Urothelium cell line (cell line): ENCODE results near the gene STMP1.
"Not testable (repeated sequence)": the region's sequence is repeated elsewhere in the genome, so short reads cannot be mapped to it uniquely, and the experiment has no call there.

Source experiments
- DNase-seq: peaks from one replicate; pipeline ENCODE4 v3.0.0; 2011; ENCODE audit warnings: low spot score, mixed read lengths
- FAIRE-seq: peaks from 2 replicates; lab custom pipeline; 2011; peaks lifted over from hg19 to GRCh38; lab: Jason Lieb, UNC

STMP1 gene

GRCh38 chr7:135692606-135693005 is 30.3 kb downstream of the STMP1 start:
- not testable (repeated sequence) for DNase-seq, FAIRE-seq

- FAIRE-seq (no peak), DNase-seq (no peak)
Observed at GRCh38 chr7:135693558-135693957, 31.2 kb downstream of the STMP1 start.

- FAIRE-seq = no peak
- no peak for DNase-seq
Observed at GRCh38 chr7:135697276-135698049, 35.1 kb downstream of the STMP1 start.

- no peak for DNase-seq
Observed at GRCh38 chr7:135704074-135704473, 41.8 kb downstream of the STMP1 start.

GRCh38 chr7:135704698-135705097 is 42.4 kb downstream of the STMP1 start:
- DNase-seq (no peak), FAIRE-seq (no peak)

More at GRCh38 chr7:135704074-135704473, 41.8 kb downstream of the STMP1 start:
- FAIRE-seq = no peak

GRCh38 chr7:135706038-135706742 is 43.9 kb downstream of the STMP1 start:
- DNase-seq (no peak), FAIRE-seq (no peak)

- FAIRE-seq = no peak
- no peak for DNase-seq
Observed at GRCh38 chr7:135706858-135707569, 44.7 kb downstream of the STMP1 start.

- no peak for FAIRE-seq
Observed at GRCh38 chr7:135707570-135707966, 45.3 kb downstream of the STMP1 start.

GRCh38 chr7:135708041-135708440 is 45.7 kb downstream of the STMP1 start:
- FAIRE-seq (no peak), DNase-seq (no peak)

More at GRCh38 chr7:135707570-135707966, 45.3 kb downstream of the STMP1 start:
- no peak for DNase-seq

GRCh38 chr7:135709508-135709907 is 47.2 kb downstream of the STMP1 start:
- FAIRE-seq (no peak), DNase-seq (no peak)

- FAIRE-seq (no peak), DNase-seq (peak; percentile 33)
Observed at GRCh38 chr7:135710417-135711138, 48.3 kb downstream of the STMP1 start.

- DNase-seq (no peak), FAIRE-seq (no peak)
Observed at GRCh38 chr7:135711139-135711469, 48.8 kb downstream of the STMP1 start.

- no peak for FAIRE-seq
- DNase-seq = no peak
Observed at GRCh38 chr7:135712182-135712782, 50.0 kb downstream of the STMP1 start.

GRCh38 chr7:135712796-135713195 is 50.5 kb downstream of the STMP1 start:
- DNase-seq (no peak), FAIRE-seq (no peak)

GRCh38 chr7:135713836-135714470 is 51.6 kb downstream of the STMP1 start:
- FAIRE-seq (no peak), DNase-seq (no peak)

GRCh38 chr7:135714534-135715009 is 52.3 kb downstream of the STMP1 start:
- DNase-seq = peak; percentile 21
- no peak for FAIRE-seq

- DNase-seq = no peak
- FAIRE-seq = peak; percentile 30
Observed at GRCh38 chr7:135715055-135715522, 52.8 kb downstream of the STMP1 start.

- no peak for FAIRE-seq
- DNase-seq = no peak
Observed at GRCh38 chr7:135715673-135716072, 53.4 kb downstream of the STMP1 start.

GRCh38 chr7:135716677-135717238 is 54.4 kb downstream of the STMP1 start:
- no peak for DNase-seq
- FAIRE-seq = no peak
